ENCODE measurements around the gene BCDIN3D.

BCDIN3D gene

GRCh38 chr12:49798934-49799333 is 44.0 kb downstream of the BCDIN3D start:
- TF ChIP-seq CTCF (IDR thresholded peaks at IDR 0.05): no peak
- TF ChIP-seq ZFX (IDR thresholded peaks at IDR 0.05; ENCODE audit: borderline replicate concordance): no peak
- no peak overlapping the region for H3K27ac ChIP-seq

GRCh38 chr12:49798248-49798647 is 44.7 kb downstream of the BCDIN3D start:
- TF ChIP-seq ZFX (IDR thresholded peaks at IDR 0.05; ENCODE audit: borderline replicate concordance) (no peak), CTCF (IDR thresholded peaks at IDR 0.05) (no peak)
- H3K27ac ChIP-seq: no peak overlapping the region

- no peak overlapping the region for H3K27ac ChIP-seq
- TF ChIP-seq ZFX (IDR thresholded peaks at IDR 0.05; ENCODE audit: borderline replicate concordance): no peak
- no peak for TF ChIP-seq CTCF (IDR thresholded peaks at IDR 0.05)
Measured at GRCh38 chr12:49797449-49797776, 45.5 kb downstream of the BCDIN3D start.

- no peak overlapping the region for H3K27ac ChIP-seq
- TF ChIP-seq ZFX (IDR thresholded peaks at IDR 0.05; ENCODE audit: borderline replicate concordance) (no peak), CTCF (IDR thresholded peaks at IDR 0.05) (no peak)
Measured at GRCh38 chr12:49796606-49797448, 46.1 kb downstream of the BCDIN3D start.

GRCh38 chr12:49796155-49796554 is 46.8 kb downstream of the BCDIN3D start:
- no peak for TF ChIP-seq ZFX (IDR thresholded peaks at IDR 0.05; ENCODE audit: borderline replicate concordance)
- no peak for TF ChIP-seq CTCF (IDR thresholded peaks at IDR 0.05)
- no peak overlapping the region for H3K27ac ChIP-seq

GRCh38 chr12:49795654-49796105 is 47.2 kb downstream of the BCDIN3D start:
- TF ChIP-seq ZFX (IDR thresholded peaks at IDR 0.05; ENCODE audit: borderline replicate concordance): no peak
- no peak for TF ChIP-seq CTCF (IDR thresholded peaks at IDR 0.05)
- no peak overlapping the region for H3K27ac ChIP-seq

GRCh38 chr12:49794811-49795653 is 47.9 kb downstream of the BCDIN3D start:
- TF ChIP-seq CTCF (IDR thresholded peaks at IDR 0.05): no peak
- TF ChIP-seq ZFX (IDR thresholded peaks at IDR 0.05; ENCODE audit: borderline replicate concordance): no peak
- no peak overlapping the region for H3K27ac ChIP-seq
